MM.1S (cell line): Measurements from ENCODE around the gene HS6ST1.

Source experiments
- CTCF ChIP-seq: fragments of 300-600 bp; sonication (generic); IDR thresholded peaks from 2 replicates; pipeline ENCODE4 v1.5.1; 2016; ENCODE audit warnings: antibody characterized with exemption, low read length, mixed read lengths
- EZH2phosphoT487 ChIP-seq: fragments of 300-600 bp; sonication (generic); IDR thresholded peaks from 2 replicates; pipeline ENCODE4 v1.6.1; 2018; ENCODE audit warnings: antibody characterized with exemption, low read length

- no peak for TF ChIP-seq CTCF
- no peak for TF ChIP-seq EZH2phosphoT487
Measured at GRCh38 chr2:128348701-128349100, 30.0 kb upstream of the HS6ST1 start.
